HepG2 (cell line): Measurements from ENCODE around the gene DPAGT1. TPM values are rescaled to one million over a fixed set of nuclear protein-coding genes. Genes with fewer than 3 reads are reported as not detected.
A peak's percentile ranks its signal among the peaks of the same experiment; 100 is the strongest.

Experiments
- AGO2 ChIP-seq: fragments of 200-400 bp; formaldehyde crosslinking; optimal IDR thresholded peaks from 2 replicates; pipeline ENCODE3; 2017; ENCODE audit warnings: mild to moderate bottlenecking, low read depth, low read length, moderate library complexity
- CCAR2 ChIP-seq: fragments of 200-400 bp; formaldehyde crosslinking; optimal IDR thresholded peaks from 2 replicates; pipeline ENCODE3; 2018; ENCODE audit warnings: low read depth, mild to moderate bottlenecking, low read length, moderate library complexity
- EP300 ChIP-seq, 3 experiments: sonication (generic) in 1 of 3; formaldehyde crosslinking in 1 of 3; IDR thresholded peaks; 2 replicates each; pipeline versions ENCODE4 v1.5.1 to v1.6.1; 2011 to 2020; ENCODE audit warnings: low read depth in 2 of 3, low read length in 2 of 3, borderline replicate concordance in 1 of 3, improper control_type of control experiment in 1 of 3, mild to moderate bottlenecking in 1 of 3, missing genetic modification reagents in 1 of 3, moderate library complexity in 1 of 3
- EZH2 ChIP-seq: conservative IDR thresholded peaks from 2 replicates; pipeline ENCODE4 v1.6.1; 2012; ENCODE audit warnings: mild to moderate bottlenecking, low read depth, low read length, moderate library complexity
- FOXC1 ChIP-seq: sonication (generic); formaldehyde crosslinking; IDR thresholded peaks from 2 replicates; pipeline ENCODE4 v1.8.0; 2022; ENCODE audit warnings: mild to moderate bottlenecking, missing genetic modification reagents, borderline replicate concordance
- HNF1B ChIP-seq: sonication (generic); formaldehyde crosslinking; IDR thresholded peaks from 2 replicates; pipeline ENCODE4 v1.5.1; 2020; ENCODE audit warnings: mild to moderate bottlenecking, moderate library complexity, missing genetic modification reagents
- LBX2 ChIP-seq: sonication (generic); formaldehyde crosslinking; IDR thresholded peaks from 2 replicates; pipeline ENCODE4 v1.5.0; 2020; ENCODE audit warnings: missing genetic modification reagents, mild to moderate bottlenecking, borderline replicate concordance
- MBD4 ChIP-seq: IDR thresholded peaks from 2 replicates; pipeline ENCODE4 v1.6.1; 2012; ENCODE audit warnings: low read length, inconsistent platforms, borderline replicate concordance
- MYC ChIP-seq: sonication (generic); formaldehyde crosslinking; IDR thresholded peaks from 2 replicates; pipeline ENCODE4 v1.9.0; 2021; ENCODE audit warnings: missing genetic modification reagents, borderline replicate concordance
- NFKB2 ChIP-seq: sonication (generic); formaldehyde crosslinking; IDR thresholded peaks from 2 replicates; pipeline ENCODE4 v1.4.0; 2020; ENCODE audit warnings: missing genetic modification reagents, borderline replicate concordance
- POLR2A ChIP-seq, 2 experiments: IDR thresholded peaks; 2 replicates each; pipeline ENCODE4 v1.6.1; 2011; ENCODE audit warnings: low read depth in 2 of 2, low read length in 2 of 2, mild to moderate bottlenecking in 1 of 2, moderate library complexity in 1 of 2; ENCODE audit not compliant: insufficient read depth in 1 of 2
- SAP130 ChIP-seq: IDR thresholded peaks from 2 replicates; pipeline ENCODE4 v1.6.1; 2016; ENCODE audit warnings: low read depth
- SOX5 ChIP-seq: IDR thresholded peaks from 2 replicates; pipeline ENCODE4 v1.6.1; 2016; ENCODE audit warnings: borderline replicate concordance
- ZBTB26 ChIP-seq: IDR thresholded peaks from 2 replicates; pipeline ENCODE4 v1.6.1; 2016; ENCODE audit warnings: missing compliant biosample characterization, missing genetic modification reagents, borderline replicate concordance
- ZBTB7B ChIP-seq: sonication (generic); formaldehyde crosslinking; IDR thresholded peaks from 2 replicates; pipeline ENCODE4 v1.4.0; 2020; ENCODE audit warnings: missing genetic modification reagents
- ZFX ChIP-seq: sonication (generic); formaldehyde crosslinking; IDR thresholded peaks from 2 replicates; pipeline ENCODE4 v1.4.0; 2020; ENCODE audit warnings: mild to moderate bottlenecking, low read depth, missing genetic modification reagents, moderate library complexity
- ZNF281 ChIP-seq: sonication (generic); formaldehyde crosslinking; IDR thresholded peaks from 2 replicates; pipeline ENCODE4 v1.4.0; 2020; ENCODE audit warnings: missing genetic modification reagents, borderline replicate concordance
- ZNF574 ChIP-seq: sonication (generic); formaldehyde crosslinking; IDR thresholded peaks from 2 replicates; pipeline ENCODE4 v1.4.0; 2020; ENCODE audit warnings: missing genetic modification reagents
- ZNF790 ChIP-seq: sonication (generic); formaldehyde crosslinking; IDR thresholded peaks from 2 replicates; pipeline ENCODE4 v1.8.0; 2022; ENCODE audit warnings: missing genetic modification reagents, mild to moderate bottlenecking, borderline replicate concordance
- ZNF792 ChIP-seq: IDR thresholded peaks from 2 replicates; pipeline ENCODE4 v1.6.1; 2016
- polyA plus RNA-seq, 8 experiments: library from polyadenylated mRNA; depleted of rRNA in 3 of 8; stranded (reverse) in 7 of 8; unstranded in 1 of 8; fragments of >200 nt; fragmentation: Illumina TruSeq in 4 of 8; extraction: Trizol in 4 of 8; gene quantifications; 2 replicates each; pipeline versions ENCODE4 v1.2.1 to v1.2.3, GENCODE V29; 2011 to 2016; ENCODE audit warnings: low read depth in 4 of 8, missing spikeins in 1 of 8, mixed read lengths in 1 of 8; ENCODE audit not compliant: insufficient read depth in 1 of 8
- total RNA-seq, 5 experiments: library from RNA; depleted of rRNA; stranded (reverse); fragments of >200 nt; fragmentation: Illumina TruSeq; extraction: Trizol; gene quantifications; 2 replicates each; pipeline ENCODE4 v1.2.3, GENCODE V29; 2016; ENCODE audit warnings: low read depth in 1 of 5

DPAGT1 gene
- total and polyA plus RNA-seq, 2 of the 13 experiments (the other 11 are each of a cell fraction or from before 2014, with no cell fraction given) = 37.6 to 70.7 TPM

- no peak for TF ChIP-seq EZH2
- TF ChIP-seq NFKB2 = 0 out of 2 replicates have a peak, but pooled peaks have one; percentile 5
- TF ChIP-seq ZNF792 (CRISPR knock-in tag) = peak; percentile 40; the same call in 1 of the 2 replicates
- TF ChIP-seq FOXC1 (CRISPR knock-in tag) = peak; percentile 67; the same call in 1 of the 2 replicates
- no peak for TF ChIP-seq LBX2
- no peak for TF ChIP-seq ZBTB26 (CRISPR knock-in tag)
- TF ChIP-seq EP300 (IDR thresholded peaks at IDR 0.05; ENCODE audit: low read depth in 2 of 2, low read length in 2 of 2) = no peak
- 0 out of 2 replicates have a peak, but pooled peaks have one; percentile 18 for TF ChIP-seq EP300 (CRISPR knock-in tag; IDR thresholded peaks at IDR 0.05; ENCODE audit: borderline replicate concordance)
- no peak for TF ChIP-seq ZNF790 (CRISPR knock-in tag)
- TF ChIP-seq MYC (CRISPR knock-in tag) = peak; percentile 89
- TF ChIP-seq ZNF281 (CRISPR knock-in tag) = peak; percentile 34; the same call in 1 of the 2 replicates
- no peak for TF ChIP-seq SOX5 (CRISPR knock-in tag)
- peak; percentile 24 for TF ChIP-seq ZFX (CRISPR knock-in tag)
- peak; percentile 8; the same call in 1 of the 2 replicates for TF ChIP-seq HNF1B (CRISPR knock-in tag)
- TF ChIP-seq AGO2 = no peak
- peak; percentile 71 for TF ChIP-seq CCAR2
- TF ChIP-seq MBD4 = no peak
- peak; percentile 82 for TF ChIP-seq SAP130 (CRISPR knock-in tag)
- 0 out of 2 replicates have a peak, but pooled peaks have one; percentile 11 for TF ChIP-seq ZBTB7B (CRISPR knock-in tag)
- peak in 1 of 2 experiments; percentile 53; a peak in 3 of 4 replicates for TF ChIP-seq POLR2A (IDR thresholded peaks at IDR 0.05; ENCODE audit: insufficient read depth in 1 of 2, low read depth in 2 of 2, low read length in 2 of 2)
- TF ChIP-seq ZNF574 (CRISPR knock-in tag) = peak; percentile 90
Measured at GRCh38 chr11:119101759-119102423, at the start of gene DPAGT1 (continued).
